ENCODE measurements around the gene S100A11. TPM values are rescaled to one million over a fixed set of nuclear protein-coding genes. Genes with fewer than 3 reads are reported as not detected.

The S100A11 gene
- total RNA-seq, 1 donor from 2014 or later = 22.9 TPM

- no peak for DNase-seq (ENCODE audit: low read depth, low spot score)
Observed at GRCh38 chr1:152003846-152004442, 32.9 kb downstream of the S100A11 start.

GRCh38 chr1:152002960-152003359, 33.8 kb downstream of the S100A11 start:
- DNase-seq (ENCODE audit: low read depth, low spot score) = no peak

GRCh38 chr1:152001631-152002584, 34.9 kb downstream of the S100A11 start:
- DNase-seq (ENCODE audit: low read depth, low spot score) = peak; percentile 69

GRCh38 chr1:152000964-152001630, 35.7 kb downstream of the S100A11 start:
- DNase-seq (ENCODE audit: low read depth, low spot score) = no peak

- DNase-seq (ENCODE audit: low read depth, low spot score) = no peak
Observed at GRCh38 chr1:151998611-151999362, 38.0 kb downstream of the S100A11 start.

GRCh38 chr1:151997284-151997570, 39.6 kb downstream of the S100A11 start:
- no peak for DNase-seq (ENCODE audit: low read depth, low spot score)

GRCh38 chr1:151995774-151996173, 41.0 kb downstream of the S100A11 start:
- DNase-seq (ENCODE audit: low read depth, low spot score) = no peak

- DNase-seq (ENCODE audit: low read depth, low spot score) = no peak
Observed at GRCh38 chr1:151994956-151995355, 41.8 kb downstream of the S100A11 start.

- DNase-seq (ENCODE audit: low read depth, low spot score) = no peak
Observed at GRCh38 chr1:151993734-151994496, 42.9 kb downstream of the S100A11 start, which contains the start of gene S100A10. TSS of gene S100A10 (minus strand) at chr1:151993859. CDS start at chr1:151986230, 7,629 bp downstream.

GRCh38 chr1:151993084-151993733, 43.6 kb downstream of the S100A11 start:
- no peak for DNase-seq (ENCODE audit: low read depth, low spot score)

- DNase-seq (ENCODE audit: low read depth, low spot score) = no peak
Observed at GRCh38 chr1:151992303-151993083, 44.3 kb downstream of the S100A11 start.

GRCh38 chr1:151991663-151992302, 45.0 kb downstream of the S100A11 start:
- no peak for DNase-seq (ENCODE audit: low read depth, low spot score)

- DNase-seq (ENCODE audit: low read depth, low spot score) = no peak
Observed at GRCh38 chr1:151990856-151991198, 46.0 kb downstream of the S100A11 start.

GRCh38 chr1:151990058-151990855, 46.5 kb downstream of the S100A11 start:
- no peak for DNase-seq (ENCODE audit: low read depth, low spot score)

GRCh38 chr1:151989211-151989862, 47.5 kb downstream of the S100A11 start:
- DNase-seq (ENCODE audit: low read depth, low spot score) = no peak

GRCh38 chr1:151988405-151988923, 48.3 kb downstream of the S100A11 start:
- no peak for DNase-seq (ENCODE audit: low read depth, low spot score)

- DNase-seq (ENCODE audit: low read depth, low spot score) = no peak
Observed at GRCh38 chr1:151986501-151987190, 50.2 kb downstream of the S100A11 start.
